Osteoblast (primary cell): Measurements from ENCODE around the gene TLCD1. TPM values are rescaled to one million over a fixed set of nuclear protein-coding genes. Genes with fewer than 3 reads are reported as not detected.

Experiments
- DNase-seq: peaks from one replicate; pipeline ENCODE4 v3.0.0; 2011; ENCODE audit warnings: low spot score, mixed read lengths; ENCODE audit not compliant: insufficient read length; ENCODE audit errors: missing footprints
- H2AFZ ChIP-seq: 2 replicates; pipeline ENCODE4 v1.6.0; 2011; ENCODE audit warnings: mild to moderate bottlenecking, low read length
- H3K27ac ChIP-seq: 2 replicates; pipeline ENCODE4 v1.5.1; 2011; ENCODE audit warnings: mild to moderate bottlenecking, low read depth, low read length, moderate library complexity
- H3K27me3 ChIP-seq: 2 replicates; pipeline ENCODE4 v1.6.0; 2012; ENCODE audit warnings: mild to moderate bottlenecking, control low read depth, inconsistent platforms, low read length, moderate library complexity; ENCODE audit not compliant: insufficient read depth
- H3K36me3 ChIP-seq: 2 replicates; pipeline ENCODE4 v1.5.1; 2011; ENCODE audit warnings: mild to moderate bottlenecking, low read length, control low read depth, moderate library complexity; ENCODE audit not compliant: insufficient read depth
- H3K4me1 ChIP-seq: 2 replicates; pipeline ENCODE4 v1.5.1; 2011; ENCODE audit warnings: mild to moderate bottlenecking, low read length, control low read depth, moderate library complexity; ENCODE audit not compliant: insufficient read depth
- H3K4me2 ChIP-seq: 2 replicates; pipeline ENCODE4 v1.6.0; 2011; ENCODE audit warnings: mild to moderate bottlenecking, low read length; ENCODE audit not compliant: insufficient read depth
- H3K4me3 ChIP-seq: fragments of 200-600 bp; sonication (generic); 3 replicates; pipeline ENCODE4 v1.5.1; 2012; ENCODE audit warnings: mild to moderate bottlenecking, low read length, inconsistent platforms; ENCODE audit not compliant: insufficient read depth
- H3K79me2 ChIP-seq: 2 replicates; pipeline ENCODE4 v1.6.0; 2012; ENCODE audit warnings: mild to moderate bottlenecking, low read length, control low read depth, inconsistent platforms; ENCODE audit not compliant: insufficient read depth
- H3K9me3 ChIP-seq: 2 replicates; pipeline ENCODE4 v1.5.1; 2011; ENCODE audit warnings: low read depth, low read length, control low read depth
- H4K20me1 ChIP-seq: 2 replicates; pipeline ENCODE4 v1.6.0; 2012; ENCODE audit warnings: mild to moderate bottlenecking, low read length, control low read depth; ENCODE audit not compliant: insufficient read depth
- total RNA-seq: library from RNA; depleted of rRNA; stranded (reverse); fragments of >200 nt; gene quantifications from 2 replicates; pipeline ENCODE4 v1.2.3, GENCODE V29; 2012
- TF ChIP-seq, protein P1 (sequence below): IDR thresholded peaks from 2 replicates; pipeline ENCODE4 v1.5.1; 2011; ENCODE audit warnings: mild to moderate bottlenecking, low read depth, low read length, moderate library complexity; ENCODE audit errors: extremely low read depth

TLCD1 gene
- total RNA-seq, 1 donor = 4.0 TPM

GRCh38 chr17:28686296-28686695 is 39.7 kb downstream of the TLCD1 start:
- no peak for DNase-seq
- TF ChIP-seq, protein P1, sequence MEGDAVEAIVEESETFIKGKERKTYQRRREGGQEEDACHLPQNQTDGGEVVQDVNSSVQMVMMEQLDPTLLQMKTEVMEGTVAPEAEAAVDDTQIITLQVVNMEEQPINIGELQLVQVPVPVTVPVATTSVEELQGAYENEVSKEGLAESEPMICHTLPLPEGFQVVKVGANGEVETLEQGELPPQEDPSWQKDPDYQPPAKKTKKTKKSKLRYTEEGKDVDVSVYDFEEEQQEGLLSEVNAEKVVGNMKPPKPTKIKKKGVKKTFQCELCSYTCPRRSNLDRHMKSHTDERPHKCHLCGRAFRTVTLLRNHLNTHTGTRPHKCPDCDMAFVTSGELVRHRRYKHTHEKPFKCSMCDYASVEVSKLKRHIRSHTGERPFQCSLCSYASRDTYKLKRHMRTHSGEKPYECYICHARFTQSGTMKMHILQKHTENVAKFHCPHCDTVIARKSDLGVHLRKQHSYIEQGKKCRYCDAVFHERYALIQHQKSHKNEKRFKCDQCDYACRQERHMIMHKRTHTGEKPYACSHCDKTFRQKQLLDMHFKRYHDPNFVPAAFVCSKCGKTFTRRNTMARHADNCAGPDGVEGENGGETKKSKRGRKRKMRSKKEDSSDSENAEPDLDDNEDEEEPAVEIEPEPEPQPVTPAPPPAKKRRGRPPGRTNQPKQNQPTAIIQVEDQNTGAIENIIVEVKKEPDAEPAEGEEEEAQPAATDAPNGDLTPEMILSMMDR = no peak
- Histone ChIP-seq H3K4me1 (no peaks in the 10 kb centered on the region), H2AFZ (no peak overlapping the region), H4K20me1 (peaks cover 2% of the 10 kb centered on the region), H3K4me3 (no peak overlapping the region), H3K27me3 (no peaks in the 10 kb centered on the region), H3K36me3 (peaks cover 97% of the 10 kb centered on the region), H3K27ac (no peak overlapping the region), H3K9me3 (no peaks in the 10 kb centered on the region), H3K79me2 (no peaks in the 10 kb centered on the region), H3K4me2 (no peak overlapping the region)

- no peak overlapping the region for H3K4me3 ChIP-seq
- TF ChIP-seq, protein P1 = no peak
- H3K4me2 ChIP-seq = no peak overlapping the region
Measured at GRCh38 chr17:28685366-28685765, 40.7 kb downstream of the TLCD1 start.

DNA sequence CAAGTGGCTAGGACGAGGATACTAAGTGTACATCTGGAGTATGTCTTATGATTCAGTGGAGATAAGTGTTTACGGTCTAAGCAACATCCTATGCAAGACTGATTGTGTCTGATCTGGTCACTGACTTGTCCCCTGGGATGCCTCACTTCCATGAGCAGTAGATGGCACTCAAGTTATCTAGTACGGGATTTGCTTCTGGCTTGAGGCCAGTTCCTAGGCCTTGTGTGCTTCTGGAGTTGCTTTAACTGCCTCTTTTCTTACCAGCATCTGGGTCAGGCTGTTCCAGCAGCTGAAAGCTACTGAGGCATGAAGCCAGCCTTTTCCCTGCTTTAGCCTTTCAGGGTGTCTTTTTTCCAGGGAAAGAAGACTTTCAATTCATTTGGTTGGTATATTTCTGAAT is 41.1 kb downstream of the TLCD1 start:
- Histone ChIP-seq H3K36me3 (peaks cover 93% of the 10 kb centered on the region), H2AFZ (no peak overlapping the region), H3K4me3 (no peak overlapping the region), H4K20me1 (peaks cover 2% of the 10 kb centered on the region), H3K27ac (no peak overlapping the region), H3K9me3 (no peaks in the 10 kb centered on the region), H3K4me1 (no peaks in the 10 kb centered on the region), H3K4me2 (no peak overlapping the region), H3K27me3 (no peaks in the 10 kb centered on the region), H3K79me2 (no peaks in the 10 kb centered on the region)
- no peak for DNase-seq
- TF ChIP-seq, protein P1 = no peak

More at GRCh38 chr17:28685366-28685765, 40.7 kb downstream of the TLCD1 start:
- H3K4me1 ChIP-seq = no peaks in the 10 kb centered on the region
- no peaks in the 10 kb centered on the region for H3K79me2 ChIP-seq
- H4K20me1 ChIP-seq = peaks cover 2% of the 10 kb centered on the region
- H3K36me3 ChIP-seq = peaks cover 97% of the 10 kb centered on the region
- no peak overlapping the region for H2AFZ ChIP-seq
- H3K27me3 ChIP-seq = no peaks in the 10 kb centered on the region
- H3K9me3 ChIP-seq = no peaks in the 10 kb centered on the region
- no peak for DNase-seq
- no peak overlapping the region for H3K27ac ChIP-seq

DNA sequence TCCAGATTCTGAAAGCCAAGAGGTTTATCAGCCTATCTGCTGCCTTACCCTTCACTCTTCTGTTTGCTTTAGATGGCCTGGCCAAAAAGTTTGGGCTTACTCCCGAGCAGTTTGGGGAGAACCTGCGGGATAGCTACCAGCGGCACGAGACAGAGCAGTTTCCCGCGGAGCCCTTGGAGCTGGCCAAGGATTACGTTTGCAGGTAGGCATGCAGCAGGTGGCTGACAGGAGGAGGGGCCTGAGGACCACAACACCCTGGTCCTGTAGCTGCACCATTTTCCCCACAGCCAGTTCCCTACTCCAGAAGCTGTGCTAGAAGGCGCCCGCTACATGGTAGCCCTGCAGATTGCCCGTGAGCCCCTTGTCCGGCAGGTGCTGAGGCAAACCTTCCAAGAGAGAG is 43.4 kb downstream of the TLCD1 start:
- H3K79me2 ChIP-seq = no peaks in the 10 kb centered on the region
- H2AFZ ChIP-seq = no peak overlapping the region
- H3K4me1 ChIP-seq = no peaks in the 10 kb centered on the region
- TF ChIP-seq, protein P1 = no peak
- no peaks in the 10 kb centered on the region for H3K27me3 ChIP-seq
- H3K9me3 ChIP-seq = no peaks in the 10 kb centered on the region
- H3K4me3 ChIP-seq = no peak overlapping the region
- no peak overlapping the region for H3K4me2 ChIP-seq
- H4K20me1 ChIP-seq = peaks cover 2% of the 10 kb centered on the region
- no peak overlapping the region for H3K27ac ChIP-seq
- H3K36me3 ChIP-seq = peaks cover 92% of the 10 kb centered on the region
- DNase-seq = no peak
